CD4-positive, alpha-beta T cell treated with Interleukin-12 subunit alpha and Interleukin-12 subunit beta, for 1 hour (primary cell): Measurements from ENCODE around the gene ABCC5.
"Not testable (repeated sequence)": the region's sequence is repeated elsewhere in the genome, so short reads cannot be mapped to it uniquely, and the experiment has no call there.

Experiments
- DNase-seq: peaks from one replicate; pipeline ENCODE4 v3.0.0-alpha.2; 2020

Gene ABCC5

DNA sequence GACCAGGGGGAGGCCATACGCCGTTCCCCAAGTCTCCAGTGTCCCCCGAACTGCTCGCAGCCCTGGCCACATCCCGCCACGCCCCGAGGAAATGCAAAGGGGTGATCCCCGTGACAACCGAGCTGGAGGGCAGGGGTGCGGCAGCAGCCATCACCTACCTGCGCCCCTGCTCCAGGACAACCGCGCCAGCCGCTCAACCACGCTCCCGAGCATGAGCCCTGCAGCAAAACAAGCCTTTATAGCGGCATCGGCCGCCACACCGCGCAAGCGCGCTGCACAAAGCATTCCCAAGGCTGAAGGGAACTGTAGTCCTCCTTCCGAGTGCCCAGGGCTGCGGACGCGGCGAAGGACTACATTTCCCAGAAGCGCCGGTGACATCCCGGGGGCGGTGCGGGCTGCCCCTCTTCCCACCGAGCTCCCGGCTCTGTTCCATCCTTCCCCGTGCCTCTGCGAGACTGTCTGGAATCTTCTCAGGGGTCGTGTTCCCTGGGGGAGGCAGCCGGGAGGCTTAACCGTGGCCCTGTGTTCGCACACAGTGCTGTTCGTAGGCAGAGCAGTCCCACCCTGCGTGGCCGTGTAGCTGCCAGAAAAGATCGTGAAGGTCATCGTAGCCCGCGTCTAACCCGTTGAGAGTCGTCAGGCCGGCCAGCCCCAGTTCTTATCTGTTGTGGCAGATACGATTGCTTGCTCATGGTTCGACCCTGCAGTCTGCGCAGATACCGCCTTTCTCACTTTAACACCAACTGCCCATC is at the start of gene ABCC5:
ABCC5 (minus strand) TSS at position 213 of the 752 bp plus-strand sequence. CDS start 3,492 bp downstream, outside the sequence.
- peak; percentile 87 for DNase-seq

DNA sequence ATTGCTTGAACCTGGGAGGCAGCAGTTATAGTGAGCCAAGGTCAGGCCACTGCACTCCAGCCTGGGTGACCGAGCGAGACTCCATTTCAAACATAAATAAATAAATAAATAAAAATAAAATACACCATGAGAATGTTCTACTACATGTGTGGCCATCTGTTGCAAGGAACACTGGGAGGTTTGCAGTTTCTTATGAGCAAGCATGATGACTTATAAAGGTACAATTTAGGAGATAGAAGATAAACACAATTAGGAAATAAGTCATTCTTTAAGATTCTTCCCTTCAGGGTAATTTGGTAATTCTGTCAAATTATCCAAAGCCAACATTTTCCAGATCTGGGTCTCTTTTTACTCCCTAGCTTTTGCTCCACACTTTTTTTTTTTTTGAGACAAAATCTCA is 48.5 kb upstream of the ABCC5 start:
- DNase-seq: no peak

- DNase-seq: no peak
Observed at GRCh38 chr3:184062637-184063036, 45.0 kb upstream of the ABCC5 start.

DNA sequence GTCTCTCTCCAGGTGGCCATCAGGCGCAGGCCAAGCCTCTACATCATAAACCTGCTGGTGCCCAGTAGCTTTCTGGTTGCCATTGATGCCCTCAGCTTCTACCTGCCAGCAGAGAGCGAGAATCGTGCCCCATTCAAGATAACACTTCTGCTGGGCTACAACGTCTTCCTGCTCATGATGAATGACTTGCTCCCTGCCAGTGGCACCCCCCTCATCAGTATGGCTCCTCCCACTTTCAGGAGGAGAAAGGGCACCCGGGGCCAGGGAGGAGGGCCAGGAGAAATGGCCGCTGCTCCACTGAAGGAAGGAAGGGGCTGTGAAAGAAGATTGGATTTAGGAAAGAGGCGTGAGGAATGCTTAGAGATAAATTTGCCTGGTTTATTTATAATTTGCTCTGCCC is 41.7 kb upstream of the ABCC5 start:
- no peak for DNase-seq

DNA sequence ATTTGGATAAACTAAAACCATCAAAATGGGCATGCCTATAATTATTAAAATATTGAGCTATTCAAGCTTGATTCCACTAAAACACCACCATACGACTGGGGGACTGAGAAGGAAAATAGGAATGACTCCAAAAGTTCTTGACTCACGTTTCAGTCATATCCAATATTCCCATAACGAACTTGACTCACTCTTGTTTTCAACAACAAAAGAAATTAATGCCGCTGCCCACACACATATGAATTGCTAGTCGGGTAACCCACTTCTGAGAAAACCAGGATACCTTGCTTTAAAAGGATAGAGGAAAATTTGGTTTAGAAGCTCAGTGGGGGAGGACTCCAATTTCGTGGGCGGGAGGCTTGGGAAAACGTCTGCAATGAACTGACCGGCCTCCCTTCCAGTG is 40.3 kb upstream of the ABCC5 start:
- no peak for DNase-seq

- no peak for DNase-seq
Observed at GRCh38 chr3:184052767-184053166, 35.1 kb upstream of the ABCC5 start, which contains the start of gene HTR3C. Gene HTR3C (plus strand): TSS chr3:184053047. CDS start chr3:184053081, 34 bp downstream.

DNA sequence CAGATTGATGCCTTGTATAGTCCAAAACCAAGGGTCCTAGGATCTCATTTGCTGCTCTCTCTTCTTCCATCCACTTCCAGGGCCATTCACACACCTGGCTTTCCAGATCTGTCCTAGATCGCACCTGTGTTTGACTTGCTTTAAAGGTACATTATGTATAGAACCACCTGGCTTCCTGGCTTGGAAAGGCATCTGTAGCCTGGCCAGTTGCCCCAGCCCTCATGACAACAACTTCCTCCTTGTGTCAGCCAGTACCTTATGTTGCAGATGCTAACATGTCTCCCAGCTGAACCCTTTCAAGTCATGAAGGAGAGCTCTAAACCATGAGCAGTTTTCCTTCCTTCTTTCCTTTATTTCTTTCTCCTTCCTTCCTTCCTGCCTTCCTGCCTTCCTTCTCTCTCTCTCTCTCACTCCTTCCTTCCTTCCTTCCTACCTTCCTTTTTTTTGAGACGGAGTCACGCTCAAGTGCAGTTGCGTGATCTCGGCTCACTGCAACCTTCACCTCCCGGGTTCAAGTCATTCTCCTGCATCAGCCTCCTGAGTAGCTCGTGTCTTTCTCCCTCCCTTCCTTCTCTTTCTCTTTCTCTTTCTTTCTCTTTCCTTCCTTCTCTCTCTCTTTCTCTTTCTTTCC is 32.6 kb upstream of the ABCC5 start:
- DNase-seq: no peak

DNA sequence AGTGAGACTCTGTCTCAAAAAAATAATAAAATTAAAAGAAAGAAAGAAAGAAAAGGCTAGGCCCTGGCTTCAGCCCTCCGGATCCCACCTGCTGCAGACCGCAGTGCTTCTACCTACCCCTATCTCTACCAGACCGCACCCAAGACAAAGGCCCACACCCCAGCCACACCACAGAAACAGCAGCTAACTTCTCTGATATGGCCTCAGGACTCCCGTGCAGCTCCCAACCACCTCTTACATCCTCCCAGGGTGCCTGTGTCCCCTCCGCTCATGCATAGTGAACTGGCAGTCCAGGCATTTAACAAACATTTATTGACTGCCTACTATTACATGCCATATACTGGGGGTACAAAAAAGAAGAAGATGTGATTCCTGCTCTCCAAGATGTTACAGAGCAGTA is 28.3 kb upstream of the ABCC5 start:
- no peak for DNase-seq

- DNase-seq: no peak
Observed at GRCh38 chr3:184042617-184043016, 24.9 kb upstream of the ABCC5 start.

DNA sequence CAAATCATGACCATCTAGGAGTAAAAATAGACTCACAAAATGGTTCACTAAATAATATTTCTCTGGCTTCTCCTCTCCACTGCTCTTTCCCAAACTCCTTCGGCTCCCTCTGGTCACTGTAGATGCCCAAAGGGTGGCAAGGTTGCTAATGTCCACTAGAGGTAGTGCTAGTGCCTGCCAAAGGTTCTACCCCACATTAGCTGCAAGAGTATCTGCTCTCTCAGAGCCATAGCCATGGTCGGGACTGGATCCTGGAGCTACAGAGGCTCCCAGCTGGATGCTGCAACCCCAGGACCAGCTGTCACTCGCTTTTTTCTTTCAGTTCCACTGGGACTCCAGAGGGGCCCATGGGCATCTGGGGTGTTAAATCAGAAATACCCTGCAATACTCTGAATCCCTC is 22.3 kb upstream of the ABCC5 start:
- DNase-seq: no peak

GRCh38 chr3:184039414-184039813 is 21.7 kb upstream of the ABCC5 start:
- DNase-seq: no peak

- not testable (repeated sequence) for DNase-seq
Observed at GRCh38 chr3:184038307-184038706, 20.6 kb upstream of the ABCC5 start.

GRCh38 chr3:184037816-184038215 is 20.1 kb upstream of the ABCC5 start:
- no peak for DNase-seq

DNA sequence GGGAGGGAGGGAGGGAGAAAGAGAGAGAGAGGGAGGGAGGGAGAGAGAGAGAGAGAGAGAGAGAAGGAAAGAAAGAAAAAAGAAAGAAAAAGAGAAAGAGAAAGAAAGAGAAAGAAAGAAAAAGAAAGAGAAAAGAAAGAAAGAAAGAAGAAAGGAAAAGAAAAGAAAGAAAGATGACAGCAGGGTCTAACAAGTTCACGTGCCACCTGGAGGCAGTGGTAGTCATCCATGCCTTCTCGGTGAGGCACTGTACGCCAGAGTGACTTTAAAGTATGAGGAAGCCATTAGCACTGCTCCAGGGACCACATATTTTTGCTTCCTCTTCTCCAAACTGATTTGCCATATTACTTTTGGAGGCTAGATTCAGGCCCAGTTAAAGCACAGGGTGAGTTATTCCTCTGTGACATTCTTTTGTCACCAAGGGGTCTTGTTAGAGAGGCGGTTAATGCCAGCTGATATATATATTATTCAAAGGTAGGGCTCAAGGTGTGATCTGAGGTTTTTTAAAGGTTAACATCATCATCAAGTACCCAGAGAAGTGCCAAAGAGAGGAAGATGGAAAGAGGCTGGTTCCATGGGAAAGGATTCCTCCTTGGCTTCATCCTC is 13.6 kb upstream of the ABCC5 start, which contains the start of gene HTR3D:
HTR3D (plus strand) TSS at position 556 of the 606 bp plus-strand sequence; CDS start at position 556, 0 bp downstream.
- DNase-seq: no peak

DNA sequence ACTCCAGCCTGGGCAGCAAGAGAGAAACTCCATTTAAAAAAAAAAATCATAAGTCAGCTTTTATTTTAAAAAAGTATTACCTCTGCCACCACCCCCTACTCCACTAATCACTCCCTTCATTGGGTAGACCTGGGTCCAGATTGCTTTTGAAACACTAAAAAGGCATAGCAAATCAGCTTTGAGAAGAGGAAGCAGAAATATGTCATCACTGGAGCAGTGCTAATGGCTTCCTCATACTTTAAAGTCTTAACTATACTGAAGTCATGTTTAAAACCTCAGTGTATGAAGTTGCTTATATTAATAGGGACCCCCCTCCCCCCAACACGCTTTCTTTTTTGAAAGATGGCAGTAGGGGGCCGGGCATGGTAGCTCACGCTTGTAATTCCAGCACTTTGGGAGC is 12.9 kb upstream of the ABCC5 start:
- DNase-seq: no peak

DNA sequence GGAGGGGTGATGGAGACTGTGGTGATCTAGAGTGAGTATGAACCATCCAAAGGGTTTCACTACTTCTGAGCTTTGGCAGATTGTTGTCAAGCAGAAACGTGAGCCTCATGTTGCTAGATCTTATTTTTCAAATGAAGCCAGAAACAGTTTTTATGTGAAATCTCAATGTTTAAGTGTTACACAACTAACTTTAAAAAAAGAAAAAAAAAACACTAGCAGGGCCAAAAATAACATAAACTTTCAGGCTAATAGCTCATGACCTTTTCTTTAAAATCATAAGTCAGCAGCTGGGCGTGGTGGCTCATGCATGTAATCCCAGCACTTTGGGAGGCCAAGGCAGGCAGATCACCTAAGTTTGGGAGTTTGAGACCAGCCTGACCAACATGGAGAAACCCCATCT is 11.8 kb upstream of the ABCC5 start:
- DNase-seq: no peak

- DNase-seq: not testable (repeated sequence)
Observed at GRCh38 chr3:184028275-184028890, 10.7 kb upstream of the ABCC5 start.

GRCh38 chr3:184025256-184025655 is 7.6 kb upstream of the ABCC5 start:
- not testable (repeated sequence) for DNase-seq

DNA sequence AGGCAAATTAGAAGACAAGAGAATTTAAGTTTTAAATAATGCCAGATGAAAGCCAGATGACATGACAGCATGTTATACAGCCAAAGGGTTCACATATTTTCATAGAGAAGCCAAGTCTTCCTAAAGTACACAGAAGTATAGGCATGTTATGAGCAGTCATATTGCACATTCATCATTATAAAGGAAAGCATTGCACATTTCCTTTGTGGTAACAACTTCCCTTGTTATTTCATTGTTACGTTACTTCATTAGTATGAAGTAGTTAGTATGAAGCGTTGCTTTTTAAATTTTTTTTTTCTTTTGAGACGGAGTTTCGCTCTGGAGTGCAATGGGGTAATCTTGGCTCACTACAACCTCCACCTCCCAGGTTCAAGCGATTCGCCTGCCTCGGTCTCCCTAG is 4.6 kb upstream of the ABCC5 start:
- no peak for DNase-seq

GRCh38 chr3:184018424-184018973 is 815 bp upstream of the ABCC5 start:
- DNase-seq: no peak

GRCh38 chr3:184016811-184017671 is 643 bp downstream of the ABCC5 start:
- DNase-seq: peak; percentile 56

- DNase-seq: no peak
Observed at GRCh38 chr3:184016169-184016570, 1.5 kb downstream of the ABCC5 start.
